Effector memory CD4-positive, alpha-beta T cell (primary cell): ENCODE measurements around the gene TPPP.
"Not testable (repeated sequence)": the region's sequence is repeated elsewhere in the genome, so short reads cannot be mapped to it uniquely, and the experiment has no call there.

Source experiments
- DNase-seq, 3 donors: peaks; one replicate each; pipeline ENCODE4 v3.0.0-alpha.2; 2020
- H3K27ac ChIP-seq: 2 replicates; pipeline ENCODE4 v1.7.0; 2013; ENCODE audit warnings: mild to moderate bottlenecking, low read length, moderate library complexity; ENCODE audit not compliant: insufficient read depth, poor library complexity, severe bottlenecking
- H3K27me3 ChIP-seq: replicated peaks from 2 replicates; pipeline ENCODE4 v1.7.0; 2013; ENCODE audit warnings: mild to moderate bottlenecking, low read length; ENCODE audit not compliant: insufficient read depth, control insufficient read depth, poor library complexity, severe bottlenecking
- H3K36me3 ChIP-seq: 2 replicates; pipeline ENCODE4 v1.7.0; 2013; ENCODE audit warnings: mild to moderate bottlenecking, low read length, moderate library complexity; ENCODE audit not compliant: control insufficient read depth, insufficient read depth
- H3K4me1 ChIP-seq: 2 replicates; pipeline ENCODE4 v1.7.0; 2013; ENCODE audit warnings: low read length, mild to moderate bottlenecking; ENCODE audit not compliant: control insufficient read depth, insufficient read depth, poor library complexity, severe bottlenecking
- H3K4me3 ChIP-seq: 2 replicates; pipeline ENCODE4 v1.7.0; 2013; ENCODE audit warnings: low read length, low read depth, mild to moderate bottlenecking; ENCODE audit not compliant: insufficient read depth, poor library complexity, severe bottlenecking
- H3K9me3 ChIP-seq: 2 replicates; pipeline ENCODE4 v1.7.0; 2013; ENCODE audit warnings: mild to moderate bottlenecking, low read length, moderate library complexity; ENCODE audit not compliant: control insufficient read depth

Gene TPPP

DNA sequence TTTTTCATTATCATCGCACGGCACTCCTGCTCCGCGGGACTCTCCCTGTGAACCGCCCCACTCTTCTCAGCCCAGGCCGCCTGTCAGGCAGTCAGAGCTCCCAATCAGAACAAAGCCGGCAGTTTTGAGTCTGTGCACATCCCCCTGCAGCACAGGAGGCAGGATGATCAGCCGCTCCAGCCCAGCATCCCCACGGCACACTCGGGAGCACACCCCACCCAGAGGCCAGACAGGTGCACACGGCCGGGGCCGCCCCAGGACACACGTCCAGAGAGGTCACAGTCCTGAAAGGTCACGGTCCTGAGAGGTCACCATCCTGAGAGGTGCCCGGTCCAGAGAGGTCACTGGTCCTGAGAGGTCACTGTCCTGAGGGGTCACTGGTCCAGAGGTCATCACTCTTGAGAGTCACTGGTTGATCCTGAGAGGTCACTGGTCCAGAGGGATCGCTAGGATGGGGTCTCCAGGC lies 8.4 kb downstream of the TPPP start:
- Histone ChIP-seq H3K4me1 (no peaks in the 10 kb centered on the region), H3K9me3 (no peaks in the 10 kb centered on the region), H3K27ac (no peak overlapping the region), H3K27me3 (no peaks in the 10 kb centered on the region), H3K36me3 (no peaks in the 10 kb centered on the region), H3K4me3 (no peak overlapping the region)
- DNase-seq: no peak

DNA sequence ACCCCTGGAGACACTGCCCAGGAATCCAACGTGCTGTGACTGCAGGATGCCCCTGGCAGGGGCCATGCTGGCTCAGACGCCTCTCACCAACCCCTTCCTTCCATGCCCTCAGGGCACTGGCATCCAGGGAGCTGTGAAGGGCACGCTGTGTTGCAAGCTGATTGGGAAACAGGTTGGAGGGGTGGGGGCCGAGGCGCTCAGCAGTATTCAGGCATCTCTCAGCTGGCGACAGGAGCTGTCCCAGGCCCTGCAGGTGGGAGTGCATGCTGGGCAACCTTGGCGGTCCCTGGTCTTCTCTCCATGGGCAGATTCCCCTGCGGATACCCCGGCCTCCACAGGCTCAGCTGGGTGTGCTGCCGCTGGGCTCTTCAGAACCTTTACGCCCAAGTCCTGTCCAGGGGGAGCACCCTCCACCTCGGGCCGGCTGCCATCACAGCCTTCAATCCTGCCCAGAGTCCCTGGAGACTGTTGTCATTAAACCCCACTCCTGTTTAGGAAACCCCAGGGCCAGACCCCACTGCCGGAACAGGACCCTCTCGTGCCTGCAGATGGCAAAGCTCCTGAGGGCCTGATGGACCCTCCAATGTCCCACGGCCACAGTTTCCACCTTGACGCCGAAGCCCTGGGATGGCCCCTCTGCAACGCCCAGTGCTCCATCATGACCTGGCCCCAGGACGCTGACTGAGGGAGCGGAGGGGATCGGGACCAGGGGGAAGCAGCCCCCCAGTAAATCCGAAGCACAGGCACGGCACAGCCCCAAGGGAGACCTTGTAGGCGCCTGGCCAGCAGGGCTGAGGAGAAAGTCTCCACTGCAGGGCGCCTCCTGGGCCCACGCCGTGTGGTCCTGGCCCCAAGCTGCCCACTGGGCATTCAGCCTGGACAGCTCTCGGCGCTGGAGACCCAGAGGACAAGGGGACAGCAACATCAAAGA lies 9.3 kb downstream of the TPPP start:
- Histone ChIP-seq H3K4me1 (no peaks in the 10 kb centered on the region), H3K4me3 (no peak overlapping the region), H3K36me3 (no peaks in the 10 kb centered on the region), H3K27ac (no peak overlapping the region), H3K27me3 (no peaks in the 10 kb centered on the region), H3K9me3 (no peaks in the 10 kb centered on the region)
- DNase-seq: no peak

DNA sequence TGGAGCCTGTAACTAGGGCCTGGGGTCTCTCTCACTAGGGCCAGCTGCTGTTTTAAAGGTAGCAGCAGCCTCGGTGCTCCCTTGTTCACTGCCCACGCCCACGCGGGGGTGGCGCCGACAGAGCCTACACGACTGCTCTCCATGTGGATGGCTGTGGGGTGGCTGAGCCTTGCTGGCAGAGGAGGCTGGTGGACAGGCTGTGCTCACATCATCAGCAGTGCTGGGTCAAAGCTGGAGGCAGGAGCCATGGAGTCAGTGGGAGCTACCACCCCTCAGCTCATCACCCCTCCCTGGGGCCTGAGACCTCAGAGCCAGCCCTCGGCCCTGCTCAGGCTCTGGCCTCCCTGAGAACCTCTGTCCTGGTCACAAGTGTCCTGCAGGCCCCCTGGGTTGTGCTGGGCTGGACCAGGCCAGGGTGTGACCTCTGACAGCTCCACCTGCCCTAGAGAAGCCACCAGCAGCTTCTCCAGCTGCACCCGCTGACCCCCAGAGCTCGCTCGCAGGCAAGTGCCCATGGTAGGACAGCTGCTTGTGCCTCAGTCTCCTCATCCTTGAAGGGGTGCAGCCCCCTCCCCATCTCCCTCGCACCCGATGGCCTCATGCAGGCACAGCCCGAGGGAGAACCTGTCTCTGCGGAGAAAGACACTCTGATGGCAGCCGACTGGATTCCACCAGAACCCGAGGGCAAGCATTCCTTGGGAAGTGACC lies 10.3 kb downstream of the TPPP start:
- H3K27me3 ChIP-seq, DNase-seq, H3K27ac ChIP-seq, H3K4me3 ChIP-seq, H3K36me3 ChIP-seq, H3K4me1 ChIP-seq, H3K9me3 ChIP-seq: not testable (repeated sequence)

DNA sequence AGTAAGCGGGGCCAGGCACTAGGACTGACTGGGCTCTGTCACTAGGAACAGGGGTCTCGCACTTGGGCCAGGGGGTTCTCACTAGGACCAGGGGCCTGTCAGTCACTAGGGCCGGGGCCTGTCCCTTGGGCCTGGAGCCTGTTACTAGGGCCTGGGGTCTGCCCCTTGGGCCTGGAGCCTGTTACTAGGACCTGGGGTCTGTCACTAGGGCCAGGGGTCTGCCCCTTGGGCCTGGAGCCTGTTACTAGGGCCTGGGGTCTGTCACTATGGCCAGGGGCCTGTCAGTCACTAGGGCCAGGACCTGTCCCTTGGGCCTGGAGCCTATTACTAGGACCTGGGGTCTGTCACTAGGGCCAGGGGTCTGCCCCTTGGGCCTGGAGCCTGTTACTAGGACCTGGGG lies 10.9 kb downstream of the TPPP start:
- not testable (repeated sequence) for H3K9me3 ChIP-seq, H3K4me3 ChIP-seq, H3K27ac ChIP-seq, H3K36me3 ChIP-seq, H3K4me1 ChIP-seq, H3K27me3 ChIP-seq, DNase-seq

DNA sequence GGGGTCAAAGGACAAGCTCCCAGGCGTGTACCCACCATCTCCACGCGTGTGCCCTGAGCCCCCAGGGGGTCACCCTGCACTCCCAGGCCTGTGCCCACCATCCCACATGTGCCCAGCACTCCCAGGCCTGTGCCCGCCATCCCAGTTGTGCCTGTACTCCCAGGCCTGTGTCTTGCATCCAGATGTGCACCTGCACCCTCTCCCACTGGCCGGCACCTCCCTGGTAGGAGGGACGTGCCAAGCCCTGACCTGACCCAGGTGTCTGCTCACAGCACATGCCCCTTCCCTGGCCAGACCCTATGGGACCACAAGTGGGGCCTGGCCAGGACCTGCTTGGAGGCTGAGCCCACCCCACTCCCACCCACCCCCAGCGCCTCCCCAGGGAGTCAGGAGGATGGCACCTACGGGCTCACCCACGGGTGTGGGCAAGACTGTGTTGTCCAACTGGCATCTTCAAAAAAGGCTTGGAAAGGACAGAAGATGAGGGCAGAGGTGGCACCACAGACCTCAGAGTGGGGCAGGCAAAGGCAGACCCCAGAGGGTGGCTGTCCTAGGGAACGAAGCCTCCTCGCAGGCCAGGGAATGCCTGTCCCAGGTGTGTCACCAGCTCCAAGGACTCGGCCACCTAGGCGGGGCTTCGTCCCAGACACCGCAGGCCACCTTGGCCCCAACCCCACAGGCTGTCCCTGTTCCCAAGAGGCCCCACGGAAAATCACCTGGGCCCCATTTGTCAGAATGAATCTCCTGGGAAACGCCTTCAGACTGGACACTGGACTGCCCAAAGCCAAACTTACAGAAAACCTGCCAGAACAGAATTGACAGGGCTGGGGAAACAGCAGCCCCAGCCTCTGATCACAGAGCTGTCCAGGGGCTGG lies 11.6 kb downstream of the TPPP start:
- not testable (repeated sequence) for H3K27ac ChIP-seq, DNase-seq, H3K4me3 ChIP-seq, H3K27me3 ChIP-seq, H3K36me3 ChIP-seq, H3K9me3 ChIP-seq, H3K4me1 ChIP-seq

DNA sequence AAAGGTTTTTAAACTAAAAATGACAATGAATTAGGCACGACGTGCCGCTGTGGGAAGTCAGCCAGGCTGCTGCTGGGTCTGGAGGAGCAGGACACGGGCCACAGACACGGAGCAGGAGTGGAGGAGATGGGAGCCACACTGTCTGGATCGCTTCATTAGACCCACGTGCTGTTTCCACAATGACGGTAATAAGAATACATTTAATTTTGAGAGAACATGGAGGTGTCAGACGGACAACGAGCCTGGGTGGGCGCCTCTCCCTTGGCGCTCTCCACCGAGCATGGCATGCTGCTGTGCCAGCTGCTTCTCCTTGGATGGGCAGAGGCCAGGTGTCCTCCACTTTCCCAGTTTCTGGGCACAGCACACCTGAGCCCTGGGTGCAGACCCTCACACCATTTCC lies 12.3 kb downstream of the TPPP start:
- not testable (repeated sequence) for H3K27ac ChIP-seq, H3K4me3 ChIP-seq, H3K9me3 ChIP-seq, H3K4me1 ChIP-seq, DNase-seq, H3K36me3 ChIP-seq, H3K27me3 ChIP-seq

DNA sequence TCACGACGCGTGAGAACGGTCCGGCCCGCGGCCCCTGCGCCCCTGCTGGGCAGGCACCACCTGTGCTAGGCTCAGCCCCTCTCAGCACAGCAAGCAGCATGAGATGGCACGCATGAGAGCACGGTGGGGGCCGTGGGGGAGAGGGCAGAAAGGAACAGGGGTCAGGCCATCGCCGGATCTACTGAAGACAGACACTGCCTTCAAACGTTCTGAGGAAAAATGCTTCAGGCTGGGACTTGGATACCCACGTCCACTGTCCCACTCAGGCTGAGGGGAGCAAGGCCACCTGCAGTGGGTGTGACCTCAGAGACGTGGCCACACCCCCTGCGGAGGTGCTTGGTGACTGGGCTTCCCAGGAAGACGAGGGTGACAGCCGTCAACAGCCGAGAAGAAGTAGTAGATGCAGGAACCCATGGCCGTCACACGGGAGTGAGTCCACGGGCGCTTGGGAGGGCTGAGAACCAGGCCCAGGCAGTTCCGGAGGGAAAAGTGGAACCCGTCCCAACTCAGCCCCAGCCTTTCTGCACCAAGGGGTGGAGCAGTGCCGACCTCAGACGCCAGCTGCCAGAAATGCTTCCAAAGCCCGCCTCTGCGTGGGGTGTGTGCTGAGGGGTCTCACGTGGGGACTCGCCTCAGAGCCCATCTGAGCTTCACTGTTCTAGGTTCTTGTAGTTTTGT lies 12.9 kb downstream of the TPPP start:
- H3K36me3 ChIP-seq, H3K27me3 ChIP-seq, DNase-seq, H3K4me1 ChIP-seq, H3K4me3 ChIP-seq, H3K9me3 ChIP-seq, H3K27ac ChIP-seq: not testable (repeated sequence)

DNA sequence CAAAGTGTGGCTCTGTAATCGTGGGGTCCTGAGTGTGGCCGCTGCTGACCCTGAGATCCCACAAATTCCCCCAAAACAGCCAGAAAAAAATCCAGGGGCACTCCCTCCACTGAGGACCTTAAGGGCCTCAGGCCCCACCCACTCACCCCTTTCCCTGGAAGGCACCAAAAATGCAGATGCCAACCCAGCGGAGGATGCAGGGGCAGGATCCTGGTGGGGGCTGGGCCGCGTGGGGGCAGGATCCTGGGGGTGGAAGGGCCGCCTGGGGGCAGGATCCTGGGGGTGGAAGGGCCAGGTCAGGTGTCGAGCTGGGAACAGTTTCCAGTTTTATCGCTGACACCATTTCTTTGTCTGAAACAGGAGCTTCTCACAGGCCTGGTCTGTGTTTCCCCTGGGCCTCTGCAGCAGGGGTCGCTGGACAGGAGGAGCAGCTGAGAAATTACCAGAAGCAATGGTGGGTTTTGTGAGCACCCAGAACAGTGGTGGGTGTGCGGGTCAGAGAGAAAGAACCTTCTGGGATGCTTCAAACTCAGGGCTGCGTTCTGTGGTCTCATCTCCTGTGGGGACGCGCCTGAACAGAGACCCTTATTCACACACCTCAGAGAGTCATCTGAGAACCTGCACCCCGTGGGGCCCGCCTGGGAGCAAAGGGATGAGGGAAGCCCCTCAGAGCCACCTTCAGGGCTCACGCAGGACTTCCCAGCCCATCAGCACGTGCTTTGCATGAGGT lies 13.8 kb downstream of the TPPP start:
- H3K36me3 ChIP-seq, H3K4me3 ChIP-seq, H3K9me3 ChIP-seq, H3K4me1 ChIP-seq, H3K27me3 ChIP-seq, DNase-seq, H3K27ac ChIP-seq: not testable (repeated sequence)

DNA sequence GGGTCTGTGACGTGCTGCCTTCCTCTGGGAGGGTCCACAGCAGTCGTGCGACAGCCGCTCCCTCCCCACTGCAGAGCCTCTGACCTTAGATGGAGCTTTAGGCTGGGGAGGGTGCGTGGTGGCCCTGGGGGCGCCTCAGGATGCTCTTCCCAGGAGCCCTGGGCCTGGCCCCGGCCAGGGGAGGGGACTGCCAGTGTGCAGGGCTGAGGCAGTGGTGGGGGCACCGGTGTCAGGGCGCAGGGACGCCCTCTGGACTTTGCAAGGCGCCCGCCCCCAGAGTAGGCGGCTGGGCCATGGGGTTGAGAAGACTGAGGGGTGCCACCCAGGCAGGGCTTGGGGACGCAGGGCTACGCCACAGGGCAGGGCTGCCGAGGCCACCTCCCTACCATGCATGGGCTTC lies 14.6 kb downstream of the TPPP start:
- not testable (repeated sequence) for DNase-seq, H3K36me3 ChIP-seq, H3K27me3 ChIP-seq, H3K4me3 ChIP-seq, H3K27ac ChIP-seq, H3K9me3 ChIP-seq, H3K4me1 ChIP-seq
